ENCODE data around the gene ADAMTS7.
"Not testable (repeated sequence)": the region's sequence is repeated elsewhere in the genome, so short reads cannot be mapped to it uniquely, and the experiment has no call there.

Gene ADAMTS7

DNA sequence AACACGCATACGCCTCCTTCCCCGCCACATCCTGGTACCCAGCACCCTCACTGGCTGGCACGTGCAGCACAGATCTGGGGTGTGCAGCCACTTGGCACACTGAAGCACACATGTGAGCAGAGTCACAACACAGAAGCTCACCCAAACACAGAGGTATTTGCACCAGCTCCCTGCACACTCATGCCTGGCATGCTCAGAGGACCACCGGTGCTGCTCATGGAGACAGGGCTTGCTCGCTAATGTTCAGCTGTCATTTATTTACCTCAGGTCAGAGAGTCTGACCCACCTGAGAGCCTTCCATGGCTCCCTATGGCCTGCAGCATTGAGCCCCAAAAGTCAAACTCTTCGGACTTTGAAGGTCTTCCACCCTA lies 70.4 kb downstream of the ADAMTS7 start:
- no peak overlapping the region for H3K4me3 ChIP-seq (ENCODE audit: low read depth, low read length)
- H3K27ac ChIP-seq, result no peak overlapping the region
- TF ChIP-seq, protein P1, sequence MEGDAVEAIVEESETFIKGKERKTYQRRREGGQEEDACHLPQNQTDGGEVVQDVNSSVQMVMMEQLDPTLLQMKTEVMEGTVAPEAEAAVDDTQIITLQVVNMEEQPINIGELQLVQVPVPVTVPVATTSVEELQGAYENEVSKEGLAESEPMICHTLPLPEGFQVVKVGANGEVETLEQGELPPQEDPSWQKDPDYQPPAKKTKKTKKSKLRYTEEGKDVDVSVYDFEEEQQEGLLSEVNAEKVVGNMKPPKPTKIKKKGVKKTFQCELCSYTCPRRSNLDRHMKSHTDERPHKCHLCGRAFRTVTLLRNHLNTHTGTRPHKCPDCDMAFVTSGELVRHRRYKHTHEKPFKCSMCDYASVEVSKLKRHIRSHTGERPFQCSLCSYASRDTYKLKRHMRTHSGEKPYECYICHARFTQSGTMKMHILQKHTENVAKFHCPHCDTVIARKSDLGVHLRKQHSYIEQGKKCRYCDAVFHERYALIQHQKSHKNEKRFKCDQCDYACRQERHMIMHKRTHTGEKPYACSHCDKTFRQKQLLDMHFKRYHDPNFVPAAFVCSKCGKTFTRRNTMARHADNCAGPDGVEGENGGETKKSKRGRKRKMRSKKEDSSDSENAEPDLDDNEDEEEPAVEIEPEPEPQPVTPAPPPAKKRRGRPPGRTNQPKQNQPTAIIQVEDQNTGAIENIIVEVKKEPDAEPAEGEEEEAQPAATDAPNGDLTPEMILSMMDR (IDR thresholded peaks at IDR 0.05; ENCODE audit: low read depth, low read length), result no peak
- no peaks in the 10 kb centered on the region for H3K27me3 ChIP-seq (ENCODE audit: insufficient read depth, low read depth, severe bottlenecking)
- no peaks in the 10 kb centered on the region for H3K36me3 ChIP-seq
- DNase-seq, result no peak
- no peaks in the 10 kb centered on the region for H3K9me3 ChIP-seq (ENCODE audit: severe bottlenecking)

DNA sequence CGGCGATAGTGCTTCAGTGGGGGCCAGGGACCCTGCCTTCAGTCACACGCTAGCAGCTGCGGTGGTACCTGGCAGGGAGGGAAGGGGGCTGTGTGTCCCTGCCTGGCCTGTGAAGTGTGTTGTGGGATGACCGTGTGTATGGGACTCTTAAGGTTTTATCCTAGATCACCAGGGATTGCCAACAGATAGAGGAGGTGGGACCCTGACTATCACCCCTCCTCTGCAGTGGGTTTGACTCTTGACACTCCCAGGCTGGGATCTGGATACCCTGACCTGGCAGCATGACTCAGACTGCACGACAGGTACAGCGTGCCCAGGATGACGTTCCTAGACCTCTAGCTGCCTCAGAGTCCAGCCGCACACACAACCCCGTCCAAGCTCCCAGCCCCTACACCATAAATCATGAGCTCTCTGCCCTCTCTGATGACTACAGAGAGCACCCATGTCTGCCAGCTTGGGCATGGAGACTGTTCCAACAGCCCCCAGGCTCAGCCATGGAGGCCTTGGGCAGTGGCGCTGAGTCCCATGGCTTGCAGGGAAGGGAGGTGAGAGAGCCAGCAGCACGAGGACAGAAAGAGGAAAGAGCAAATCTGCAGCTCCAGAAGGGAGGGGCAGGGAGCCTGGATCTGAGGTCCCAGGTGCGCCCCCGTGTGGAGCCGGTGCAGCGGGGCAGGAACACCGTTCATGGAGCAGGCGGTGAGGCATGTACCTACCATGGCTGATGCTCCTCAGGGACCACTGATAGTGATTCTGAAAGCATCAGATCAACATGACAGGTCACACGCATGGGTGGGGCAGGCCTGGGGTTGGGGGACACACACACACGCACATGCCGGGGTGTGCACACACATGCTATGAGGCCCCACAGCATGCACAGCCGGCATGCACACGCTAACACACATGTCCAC lies 71.0 kb downstream of the ADAMTS7 start:
- H3K36me3 ChIP-seq, result no peaks in the 10 kb centered on the region
- peak; percentile 87 for DNase-seq
- H3K27me3 ChIP-seq (ENCODE audit: insufficient read depth, low read depth, severe bottlenecking), result no peaks in the 10 kb centered on the region
- TF ChIP-seq, protein P1 (IDR thresholded peaks at IDR 0.05; ENCODE audit: low read depth, low read length), result peak; percentile 81
- H3K27ac ChIP-seq, result peak overlapping the region; percentile 54
- H3K4me3 ChIP-seq (ENCODE audit: low read depth, low read length), result no peak overlapping the region
- no peaks in the 10 kb centered on the region for H3K9me3 ChIP-seq (ENCODE audit: severe bottlenecking)

DNA sequence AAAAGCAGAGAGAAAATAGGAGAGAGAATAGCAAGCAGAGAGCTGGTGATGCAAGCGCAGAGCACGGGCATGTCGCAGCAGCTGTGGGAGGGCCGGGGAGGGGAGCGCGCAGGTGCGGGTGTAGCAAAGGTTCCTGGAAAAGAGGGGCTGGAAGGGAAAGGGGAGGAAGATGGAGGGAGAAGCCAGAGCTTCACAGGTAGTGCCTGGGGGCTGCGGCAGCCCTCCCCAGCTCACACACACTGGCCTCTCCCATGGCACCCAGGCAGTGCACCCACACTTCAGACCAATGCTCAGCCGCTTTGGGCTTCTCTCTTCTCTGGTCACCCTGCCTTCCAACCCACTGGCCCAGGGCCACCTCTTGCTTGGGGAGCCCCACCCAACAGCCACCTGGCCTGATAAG lies 72.1 kb downstream of the ADAMTS7 start:
- Histone ChIP-seq H3K9me3 (ENCODE audit: severe bottlenecking) (no peaks in the 10 kb centered on the region), H3K36me3 (no peaks in the 10 kb centered on the region), H3K27ac (no peak overlapping the region), H3K27me3 (ENCODE audit: insufficient read depth, low read depth, severe bottlenecking) (no peaks in the 10 kb centered on the region), H3K4me3 (ENCODE audit: low read depth, low read length) (no peak overlapping the region)
- DNase-seq, result no peak
- TF ChIP-seq, protein P1 (IDR thresholded peaks at IDR 0.05; ENCODE audit: low read depth, low read length), result no peak

DNA sequence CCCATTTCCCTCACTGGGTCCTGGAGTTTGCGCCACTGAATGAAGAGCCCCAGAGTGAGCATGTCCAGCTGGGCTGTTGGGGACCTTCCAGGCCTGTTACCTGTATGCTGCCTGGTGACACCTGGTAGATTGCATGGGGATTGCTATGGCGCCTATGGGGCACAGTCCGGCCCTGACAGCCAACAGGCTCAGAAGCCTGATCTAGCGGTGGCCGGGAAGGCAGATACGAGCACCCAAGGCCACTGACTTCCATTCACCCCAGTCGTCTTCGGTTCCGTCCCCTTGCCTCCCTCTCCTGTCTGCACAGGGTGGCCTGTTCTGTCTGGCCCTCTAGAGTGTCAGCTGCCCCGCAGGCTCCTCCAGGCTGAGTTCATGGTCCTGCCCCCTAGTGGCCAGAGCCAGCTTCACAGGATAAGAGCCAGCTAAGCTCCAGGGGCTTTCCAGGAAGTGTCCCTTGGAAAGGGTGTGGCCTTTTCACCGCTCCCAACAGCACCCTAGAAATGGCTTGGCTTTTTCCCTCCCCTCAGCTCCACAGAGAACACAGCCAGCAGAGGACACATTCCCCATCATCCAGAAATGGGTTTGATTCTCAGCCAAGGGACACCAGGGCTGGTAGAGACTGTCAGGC lies 73.2 kb downstream of the ADAMTS7 start:
- not testable (repeated sequence) for H3K9me3 ChIP-seq (ENCODE audit: severe bottlenecking); H3K36me3 ChIP-seq; H3K4me3 ChIP-seq (ENCODE audit: low read depth, low read length); H3K27ac ChIP-seq; H3K27me3 ChIP-seq (ENCODE audit: insufficient read depth, low read depth, severe bottlenecking)
- peak; percentile 85 for DNase-seq
- TF ChIP-seq, protein P1 (IDR thresholded peaks at IDR 0.05; ENCODE audit: low read depth, low read length), result peak; percentile 71

DNA sequence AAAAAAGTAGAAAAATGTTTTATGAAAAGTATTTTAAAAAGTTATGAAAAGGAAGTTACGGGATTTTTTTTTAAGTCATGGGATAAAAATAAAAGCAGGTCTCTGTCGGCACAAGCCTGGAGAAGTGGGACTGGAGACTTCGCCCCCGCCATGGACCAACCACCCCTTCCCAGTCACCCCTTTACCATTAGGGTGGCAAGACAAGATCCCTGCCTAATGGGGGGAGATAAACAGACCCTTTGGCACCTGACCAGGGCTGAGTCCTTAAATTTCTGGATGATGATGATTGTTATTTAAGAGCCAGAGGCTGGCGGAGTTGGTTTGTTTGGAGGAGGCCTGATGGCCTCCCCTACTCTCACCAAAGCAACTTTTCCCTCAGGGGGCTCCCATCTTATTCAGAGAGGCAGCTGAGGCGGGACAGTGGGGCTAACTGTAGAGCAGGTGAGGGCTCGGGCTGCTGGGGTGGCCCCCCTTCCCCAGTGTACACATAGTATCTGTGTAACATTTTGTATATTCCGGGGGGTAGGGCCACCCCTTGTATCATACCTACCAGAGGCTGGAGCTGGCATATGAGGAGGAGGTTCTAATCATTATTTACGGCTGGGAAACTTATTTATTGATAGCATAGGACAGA lies 74.0 kb downstream of the ADAMTS7 start:
- Histone ChIP-seq H3K36me3 (no peaks in the 10 kb centered on the region), H3K27ac (no peak overlapping the region), H3K4me3 (ENCODE audit: low read depth, low read length) (no peak overlapping the region), H3K27me3 (ENCODE audit: insufficient read depth, low read depth, severe bottlenecking) (no peaks in the 10 kb centered on the region), H3K9me3 (ENCODE audit: severe bottlenecking) (no peaks in the 10 kb centered on the region)
- DNase-seq, result no peak
- TF ChIP-seq, protein P1 (IDR thresholded peaks at IDR 0.05; ENCODE audit: low read depth, low read length), result no peak

DNA sequence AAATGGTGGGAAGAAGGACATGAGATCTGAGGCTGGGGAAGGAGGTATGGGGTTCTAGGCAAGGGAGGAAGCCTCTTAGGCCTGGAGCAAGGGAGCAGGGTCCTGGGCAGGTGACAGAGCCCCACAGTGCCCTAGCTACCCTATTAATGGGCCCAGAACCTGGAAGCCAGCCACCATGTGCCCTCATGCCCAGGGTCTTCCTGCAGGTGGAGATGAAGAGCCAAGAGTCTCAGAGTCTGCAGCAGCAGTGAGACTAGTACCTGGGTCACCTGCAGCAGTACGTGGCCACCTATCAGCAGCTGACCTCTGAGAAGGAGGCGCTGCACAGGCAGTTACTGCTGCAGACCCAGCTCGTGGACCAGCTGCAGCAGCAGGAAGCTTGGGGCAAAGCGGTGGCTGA lies 75.0 kb downstream of the ADAMTS7 start:
- H3K27me3 ChIP-seq (ENCODE audit: insufficient read depth, low read depth, severe bottlenecking); DNase-seq; H3K4me3 ChIP-seq (ENCODE audit: low read depth, low read length); H3K27ac ChIP-seq; H3K36me3 ChIP-seq; H3K9me3 ChIP-seq (ENCODE audit: severe bottlenecking): not testable (repeated sequence)

Data from WERI-Rb-1 (cell line).